Limb (tissue), 2 donors: Measurements from ENCODE around the gene POMGNT2.
"Not testable (repeated sequence)": the region's sequence is repeated elsewhere in the genome, so short reads cannot be mapped to it uniquely, and the experiment has no call there.

Source experiments
- DNase-seq, 2 donors: peaks; one replicate each; pipeline ENCODE4 v3.0.0-alpha.2; 2016; ENCODE audit errors: extremely low spot score in 2 of 2

POMGNT2 gene

DNA sequence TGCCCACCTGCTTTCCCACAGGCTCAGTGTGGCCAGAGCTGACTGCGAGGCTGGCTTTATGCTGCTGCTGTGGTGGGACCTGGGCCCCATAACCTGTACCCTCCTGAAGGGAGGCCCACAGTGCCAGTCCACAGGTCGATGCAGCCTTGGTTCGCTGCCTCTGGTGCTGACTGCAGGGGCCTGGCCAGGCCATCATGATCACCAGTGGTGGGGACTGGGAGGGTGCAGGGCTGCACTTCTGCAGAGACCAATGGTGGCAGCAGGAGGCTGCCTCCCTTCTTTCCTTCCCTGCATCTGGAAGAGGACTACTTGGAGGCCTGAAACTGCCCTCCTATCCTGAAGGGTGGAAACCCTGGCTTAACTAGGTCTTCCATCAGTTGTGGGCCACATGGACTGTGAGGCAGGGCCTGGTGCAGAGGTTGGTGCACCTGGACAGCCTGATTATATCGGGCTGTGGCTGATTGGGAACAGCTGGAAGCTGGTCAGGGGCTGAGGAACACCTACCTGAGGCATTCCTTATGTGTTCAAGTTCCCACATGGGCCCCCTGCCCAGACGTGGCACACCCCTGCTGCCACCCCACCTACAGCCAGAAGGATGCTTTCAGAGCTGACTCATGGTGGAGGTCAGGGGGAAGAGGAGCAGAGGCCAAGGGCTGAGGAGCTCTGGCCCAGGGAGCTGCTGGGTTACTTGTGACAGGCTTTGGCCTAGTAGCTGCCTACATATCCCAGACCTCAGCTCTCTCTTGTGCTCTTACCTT, 29.8 kb downstream of the POMGNT2 start:
- DNase-seq, result no peak

DNA sequence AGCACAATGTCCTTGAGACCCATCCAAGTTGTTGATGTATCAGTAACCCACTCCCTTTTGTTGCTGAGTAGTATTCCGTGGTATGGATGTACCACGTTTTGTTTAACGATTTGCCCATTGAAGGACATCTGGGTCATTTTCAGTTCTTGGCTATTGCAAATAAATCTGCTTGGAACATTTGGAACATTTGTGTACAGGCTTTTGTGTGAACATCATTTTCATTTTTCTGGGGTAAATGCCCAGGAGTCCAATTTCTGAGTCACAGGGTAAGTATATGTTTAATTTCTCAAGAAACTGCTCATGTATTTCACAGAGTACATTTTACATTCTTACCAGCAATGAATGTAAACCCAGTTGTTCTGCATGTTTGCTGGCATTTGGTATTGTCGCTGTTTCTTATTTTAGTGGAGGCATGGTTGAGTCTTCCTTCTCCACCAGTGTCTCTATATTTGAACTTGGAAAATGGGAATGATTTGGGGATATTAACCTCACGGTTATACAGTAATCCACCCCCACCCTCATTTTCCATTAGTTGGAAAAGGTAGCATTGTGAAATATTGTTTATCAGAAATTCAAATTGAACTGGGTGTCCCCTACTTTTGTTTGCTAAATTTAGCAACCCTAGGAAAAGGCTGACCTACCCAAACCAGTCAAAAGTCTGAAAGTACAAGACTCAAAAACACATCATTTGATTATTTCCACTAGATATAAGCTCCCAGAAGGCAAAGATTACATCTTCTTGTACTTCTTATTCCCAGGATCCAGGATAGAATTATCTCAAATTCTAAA, 30.8 kb downstream of the POMGNT2 start:
- DNase-seq, result no peak

DNA sequence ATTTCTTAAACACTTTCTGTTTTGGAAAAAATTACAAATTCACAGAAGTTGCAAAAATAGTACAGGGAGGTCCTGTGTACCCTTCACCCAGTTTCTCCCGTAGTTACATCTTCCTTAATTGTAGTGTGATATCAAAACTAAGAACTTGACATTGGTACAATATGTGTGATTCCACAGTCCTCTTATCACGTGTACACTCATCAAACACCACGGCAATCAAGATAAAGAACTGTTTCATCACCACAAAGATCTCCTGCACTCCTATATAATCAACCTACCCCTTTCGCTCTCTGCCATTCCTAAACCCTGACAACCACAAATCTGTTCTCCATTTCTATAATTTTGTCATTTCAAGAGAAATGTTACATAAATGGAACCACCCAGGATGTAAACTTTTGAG, 31.4 kb downstream of the POMGNT2 start:
- DNase-seq, result no peak

DNA sequence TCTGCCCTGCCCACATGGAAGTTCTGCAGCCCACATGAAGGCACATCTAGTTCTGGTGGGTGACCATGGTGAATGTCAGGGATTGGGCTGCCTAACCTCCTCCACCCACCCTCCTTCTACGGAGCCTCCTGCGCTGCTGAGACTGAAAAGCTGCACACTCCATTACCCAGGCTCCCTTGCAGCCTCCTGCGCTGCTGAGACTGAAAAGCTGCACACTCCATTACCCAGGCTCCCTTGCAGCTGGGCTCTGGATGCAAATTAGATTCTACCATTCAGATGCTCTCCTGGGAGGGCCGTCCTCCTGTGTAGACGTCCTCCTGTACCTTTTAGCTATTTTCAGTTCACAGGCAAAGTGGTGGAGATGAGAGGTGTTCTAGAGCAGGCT, 32.1 kb downstream of the POMGNT2 start:
- DNase-seq, result no peak

DNA sequence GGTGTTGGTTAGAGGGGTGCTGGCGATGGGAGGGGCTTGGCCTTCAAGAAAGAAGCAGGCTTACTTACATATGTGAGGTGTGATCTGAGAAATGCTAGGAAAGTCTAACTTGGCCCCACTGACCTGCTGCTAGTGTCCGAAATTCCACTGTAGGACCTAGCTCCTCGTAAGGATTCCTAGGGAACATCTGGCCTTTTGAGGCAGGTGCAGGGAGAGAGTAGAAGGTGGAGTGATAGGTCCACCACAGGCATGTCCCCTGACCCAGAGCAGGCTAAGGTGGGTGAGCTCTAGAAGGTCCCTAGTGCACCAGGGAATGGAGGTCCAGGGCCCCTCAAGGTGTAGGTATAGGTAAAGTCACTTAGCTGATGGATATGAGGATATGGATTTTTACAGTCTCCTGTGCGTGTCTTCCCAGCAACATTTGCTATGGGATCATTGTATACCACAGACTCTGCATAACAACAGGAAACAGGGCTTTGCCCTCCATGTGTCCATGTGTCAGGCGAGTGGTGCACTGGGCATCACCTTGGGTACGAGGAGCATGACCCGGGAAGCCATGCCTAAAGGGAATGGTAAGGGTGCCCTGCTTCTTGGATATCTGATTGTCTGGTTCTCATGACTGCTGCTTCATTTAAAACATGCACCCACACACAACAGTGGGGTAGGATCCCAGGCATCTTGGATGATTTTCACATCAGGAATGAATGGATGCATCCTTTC, 32.6 kb downstream of the POMGNT2 start:
- no peak for DNase-seq

DNA sequence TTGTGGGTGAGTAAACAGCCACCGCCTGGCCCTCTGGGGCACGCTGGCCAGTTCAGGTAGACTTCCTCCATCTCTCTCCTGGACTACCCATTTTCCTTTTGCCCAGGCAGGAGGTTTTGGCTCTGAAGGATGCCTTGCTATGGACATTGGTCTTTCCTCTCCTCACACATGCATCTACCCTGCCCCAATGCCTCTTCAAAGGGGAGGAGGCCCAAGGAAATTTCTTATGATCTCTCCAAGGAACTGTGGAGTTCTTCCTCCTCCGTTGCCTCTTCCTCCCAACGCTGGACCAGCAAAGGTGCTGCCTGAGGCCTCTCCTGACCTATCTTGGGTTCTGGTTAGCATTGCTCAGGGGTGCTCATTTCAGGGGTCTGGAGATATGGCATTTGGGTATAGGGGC, 33.5 kb downstream of the POMGNT2 start:
- no peak for DNase-seq

DNA sequence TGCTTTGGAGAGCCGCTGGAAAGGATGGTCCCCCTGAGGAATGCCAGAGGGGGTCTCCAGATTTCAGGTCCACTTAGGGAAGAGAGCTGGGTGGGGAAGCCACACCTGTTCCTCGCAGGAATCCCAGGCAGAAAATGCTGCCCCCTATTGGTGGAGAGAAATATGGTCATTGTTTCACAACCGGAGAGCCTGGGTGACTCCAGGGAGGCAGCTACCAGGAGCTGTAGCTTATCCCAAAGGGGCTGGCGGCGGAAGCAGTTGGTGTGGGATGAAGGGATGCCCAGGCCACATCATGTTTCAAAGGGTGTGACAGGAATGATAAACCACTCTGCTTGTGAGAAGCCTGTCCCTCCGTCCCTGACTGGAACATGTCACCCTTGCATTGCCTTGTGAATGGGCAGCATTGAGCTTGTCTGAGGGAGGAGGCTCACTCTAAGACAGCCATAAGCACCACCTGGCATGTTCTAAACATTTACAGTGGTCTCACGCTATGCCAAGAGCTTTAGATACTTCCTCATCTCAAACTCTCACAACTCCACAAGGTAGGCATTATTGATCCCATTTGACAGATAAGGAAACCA, 34.5 kb downstream of the POMGNT2 start:
- DNase-seq, result no peak

DNA sequence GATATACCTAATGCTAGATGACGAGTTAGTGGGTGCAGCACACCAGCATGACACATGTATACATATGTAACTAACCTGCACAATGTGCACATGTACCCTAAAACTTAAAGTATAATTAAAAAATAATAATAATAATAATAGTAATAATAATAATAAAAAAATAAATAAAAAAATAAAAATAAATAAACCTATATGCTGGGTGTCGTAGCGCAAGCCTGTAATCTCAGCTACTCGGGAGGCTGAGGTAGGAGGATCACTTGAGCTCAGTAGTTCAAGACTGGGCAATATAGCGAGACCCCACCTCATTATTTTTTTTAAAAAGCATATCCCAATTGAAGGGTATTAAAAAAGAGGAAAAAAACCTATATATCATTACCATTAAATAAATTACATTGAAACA, 35.2 kb downstream of the POMGNT2 start:
- DNase-seq, result not testable (repeated sequence)

DNA sequence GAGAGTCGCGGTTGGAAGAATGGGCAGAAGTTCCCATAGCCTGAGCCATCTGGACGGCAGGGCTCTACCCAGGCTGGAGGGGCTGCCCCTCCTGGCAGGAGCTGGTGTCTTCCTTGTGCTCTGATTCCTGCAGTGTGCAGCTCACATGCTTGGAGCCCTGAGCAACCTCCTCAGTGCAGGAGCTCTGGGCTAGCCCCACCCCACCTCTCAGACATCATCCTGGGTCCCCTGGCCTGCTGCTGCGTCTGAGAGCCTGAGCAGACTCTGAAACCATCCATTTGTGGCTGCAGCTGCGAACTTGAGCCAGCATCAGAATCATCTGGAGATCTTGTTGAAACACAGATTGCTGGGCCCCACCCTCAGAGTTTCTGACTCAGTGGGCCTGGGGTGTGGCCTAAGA, 42.8 kb downstream of the POMGNT2 start:
- no peak for DNase-seq

DNA sequence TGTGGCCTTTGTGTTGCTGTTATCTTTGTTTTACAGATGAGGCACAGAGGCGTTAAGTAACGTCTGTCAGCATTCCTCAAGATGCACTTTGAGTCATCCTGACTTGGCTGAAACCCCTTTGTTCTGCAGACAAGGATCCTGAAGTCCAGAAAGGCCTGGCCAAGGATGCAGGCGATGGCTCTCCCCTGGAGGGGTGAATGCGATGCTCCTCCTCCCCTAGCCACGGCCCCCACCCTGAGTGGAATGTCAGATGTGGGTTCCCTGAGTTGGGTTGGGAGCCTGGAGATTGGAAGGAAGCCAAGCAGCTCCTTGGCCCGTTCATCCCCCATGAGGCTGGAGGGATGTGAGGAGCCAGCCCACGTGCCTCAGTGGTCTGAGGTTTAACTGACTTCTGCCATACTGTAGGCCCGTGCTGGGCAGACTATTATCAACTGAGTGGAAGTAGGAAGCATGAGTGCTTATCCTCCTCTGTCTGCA, 43.3 kb downstream of the POMGNT2 start:
- no peak for DNase-seq

DNA sequence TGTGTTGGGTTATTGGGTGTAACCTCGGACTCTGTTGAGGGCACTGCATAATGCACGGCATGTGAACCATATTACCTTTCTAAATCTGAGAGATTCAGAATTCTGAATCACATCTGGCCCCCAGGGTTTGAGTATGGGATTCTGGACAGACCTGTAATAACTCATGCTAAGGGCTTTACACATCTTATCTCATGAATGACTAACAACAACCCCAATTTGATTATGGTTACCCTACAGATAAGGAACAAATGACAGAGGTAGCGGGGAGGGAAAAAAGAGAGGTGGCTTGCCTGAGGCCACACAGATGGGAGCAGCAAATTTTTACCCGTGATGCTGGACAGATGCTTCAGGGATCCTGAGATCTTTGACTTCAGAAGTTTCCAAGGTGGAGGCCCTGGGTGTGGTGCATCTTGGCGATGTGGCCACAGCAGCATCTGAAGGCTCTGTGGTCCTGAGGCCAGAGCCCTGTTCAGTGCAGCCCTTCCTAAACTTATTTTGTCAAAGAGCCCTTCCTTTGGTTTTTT, 43.8 kb downstream of the POMGNT2 start:
- DNase-seq, result no peak

DNA sequence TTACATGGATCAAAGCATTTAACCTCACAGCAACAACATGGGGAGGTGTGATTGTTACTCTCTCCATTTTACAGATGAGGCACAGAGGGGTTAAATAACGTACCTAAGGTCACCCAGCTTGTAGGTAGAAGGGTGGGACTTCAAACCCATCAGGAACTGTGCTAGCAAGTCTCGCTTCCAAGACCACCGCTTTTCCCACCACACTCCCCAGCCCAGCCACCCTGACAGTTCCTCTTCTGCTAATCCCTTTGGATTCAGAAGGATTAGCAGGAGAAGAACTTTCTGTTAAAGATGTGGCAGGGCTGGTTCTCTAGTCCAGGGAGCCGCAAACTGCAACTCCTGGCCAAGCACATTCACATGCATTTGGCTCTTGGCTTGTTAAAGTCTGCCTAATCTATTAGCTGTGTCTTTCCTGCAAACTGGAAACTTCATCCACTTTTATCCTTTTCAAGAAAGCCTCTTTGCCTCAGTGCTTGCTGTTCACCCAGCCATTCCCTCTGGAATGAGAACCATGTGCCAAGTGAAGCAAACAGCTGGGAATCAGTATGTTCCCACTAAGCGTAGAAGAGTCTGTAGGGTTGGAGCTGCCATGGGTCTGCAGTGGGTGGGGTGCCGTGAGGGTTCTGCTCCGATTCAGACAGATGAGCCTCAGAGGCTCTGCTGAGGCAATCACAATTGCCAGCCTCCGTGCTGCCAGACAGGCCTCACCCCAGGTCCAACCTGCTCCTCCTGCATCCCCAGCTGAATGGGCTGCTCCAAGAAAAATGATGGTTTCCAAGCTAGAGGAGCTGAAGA, 44.6 kb downstream of the POMGNT2 start:
- DNase-seq, result peak in 1 of 2 donors; percentile 12

DNA sequence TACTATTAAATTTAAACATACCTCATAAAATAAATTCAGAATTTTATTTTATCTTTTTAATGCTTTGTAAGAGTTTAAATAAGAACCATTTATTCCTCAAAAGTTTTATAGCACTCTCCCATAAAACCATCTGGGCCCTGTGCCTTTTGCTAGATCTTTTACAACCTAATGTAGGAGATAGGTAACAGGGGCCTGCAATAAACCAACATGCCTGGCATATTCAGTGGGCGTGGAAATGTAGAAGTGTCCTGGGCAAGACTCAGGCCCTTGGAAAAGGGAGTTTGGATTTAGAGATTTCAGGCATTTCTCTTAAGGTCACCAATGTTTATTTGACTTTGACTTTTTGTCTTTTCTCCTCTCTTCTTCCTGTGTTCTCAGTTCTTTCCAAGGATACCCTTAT, 46.4 kb downstream of the POMGNT2 start:
- no peak for DNase-seq

DNA sequence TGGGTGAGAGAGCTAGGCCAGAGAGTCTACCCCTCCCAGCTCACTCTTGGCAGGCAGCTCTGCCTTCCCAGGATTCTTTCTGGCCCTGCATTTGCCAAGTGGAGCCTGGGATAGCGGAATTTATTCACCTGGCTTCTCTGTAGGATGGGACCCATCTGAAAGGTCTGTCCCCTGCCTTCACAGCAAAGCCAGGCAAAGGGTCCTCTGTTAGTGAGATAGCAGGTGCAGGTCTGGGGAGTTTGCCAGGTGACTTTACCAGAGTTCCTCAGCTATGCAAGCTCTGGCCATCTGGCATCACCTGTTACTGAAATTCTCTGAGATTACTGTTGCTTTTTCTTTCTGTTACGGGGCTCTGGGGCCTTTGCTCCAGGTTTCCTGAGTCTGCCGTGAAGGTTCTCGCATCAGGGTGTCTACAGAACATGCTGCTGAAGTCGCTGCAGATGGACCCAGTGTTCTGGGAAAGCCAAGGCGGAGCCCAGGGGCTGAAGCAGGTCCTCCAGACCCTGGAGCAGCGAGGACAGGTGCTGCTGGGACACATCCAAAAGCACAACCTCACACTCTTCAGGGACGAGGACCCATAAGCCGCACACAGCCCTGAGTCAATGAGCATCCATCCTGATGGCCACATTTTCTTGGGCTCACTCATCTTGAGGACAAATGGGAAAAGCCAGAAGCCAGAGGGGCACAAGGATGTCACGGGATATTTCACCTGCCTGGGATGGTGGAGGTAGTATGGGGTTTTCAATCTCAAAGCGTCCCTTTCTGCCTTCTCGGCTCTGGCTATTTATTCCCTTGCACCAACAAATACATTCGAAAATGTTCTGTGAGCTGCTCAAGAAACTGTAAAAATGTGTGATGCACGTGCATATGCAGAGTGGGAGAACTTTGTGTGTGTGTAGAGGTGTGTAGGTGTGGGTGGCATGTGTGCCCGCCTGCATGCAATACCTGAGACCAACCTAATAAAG, 49.8 kb downstream of the POMGNT2 start:
- DNase-seq, result no peak

DNA sequence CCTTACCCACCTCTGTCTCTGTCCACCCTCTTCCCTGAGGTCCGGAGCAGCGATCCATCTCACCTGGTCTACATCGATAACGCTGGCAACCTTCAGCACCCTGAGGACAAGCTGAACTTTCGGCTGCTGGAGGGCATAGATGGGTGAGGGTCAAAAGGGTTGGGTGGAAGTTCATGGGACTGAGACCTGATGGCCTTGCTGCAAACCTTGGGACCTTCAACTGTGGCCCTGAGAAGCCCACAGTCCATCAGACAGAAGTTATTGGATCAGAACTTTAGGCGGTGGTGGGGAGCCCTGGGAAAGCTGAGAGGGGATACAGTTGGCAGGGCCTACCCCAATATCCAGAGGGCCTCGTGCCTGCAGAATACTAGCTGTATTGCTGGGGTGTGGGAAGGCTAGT, 50.5 kb downstream of the POMGNT2 start:
- DNase-seq, result no peak

DNA sequence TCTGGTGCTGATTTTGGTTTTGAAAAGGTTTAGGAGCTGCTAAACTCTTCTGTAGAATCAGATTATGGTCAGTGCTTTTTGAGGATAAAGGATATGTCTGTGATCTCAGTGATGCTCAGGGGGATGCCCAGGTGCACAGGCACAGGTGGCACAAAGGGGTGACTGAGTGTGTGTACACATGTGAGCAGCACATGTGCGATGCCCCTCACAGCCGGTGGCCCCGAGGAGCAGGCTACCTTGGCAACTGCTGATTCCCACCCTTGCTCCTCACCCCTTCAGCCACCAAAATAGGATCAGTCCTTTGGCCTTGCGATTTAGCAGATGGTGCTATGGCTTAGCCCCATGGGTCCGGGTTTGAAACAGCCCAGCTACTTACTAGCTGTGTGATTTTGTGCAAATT, 51.1 kb downstream of the POMGNT2 start:
- DNase-seq, result no peak

DNA sequence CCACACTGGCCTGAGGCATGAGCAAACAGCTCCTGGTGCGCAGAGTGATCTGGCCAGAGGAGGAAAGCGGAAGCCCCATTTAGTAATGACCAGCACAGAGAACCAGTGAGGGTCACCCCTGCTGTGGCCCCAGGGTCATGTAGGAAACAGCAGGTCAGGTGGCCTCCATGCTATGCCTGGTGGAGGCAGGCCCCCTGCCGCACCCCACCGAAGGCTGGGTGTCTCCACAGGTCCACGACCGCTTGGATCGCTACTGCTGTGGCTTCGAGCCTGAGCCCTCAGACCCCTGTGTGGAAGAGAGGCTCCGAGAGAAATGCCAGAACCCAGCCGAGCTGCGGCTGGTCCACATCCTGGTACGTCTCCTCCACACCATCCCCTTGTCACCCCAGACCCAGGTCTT, 52.6 kb downstream of the POMGNT2 start:
- no peak for DNase-seq

DNA sequence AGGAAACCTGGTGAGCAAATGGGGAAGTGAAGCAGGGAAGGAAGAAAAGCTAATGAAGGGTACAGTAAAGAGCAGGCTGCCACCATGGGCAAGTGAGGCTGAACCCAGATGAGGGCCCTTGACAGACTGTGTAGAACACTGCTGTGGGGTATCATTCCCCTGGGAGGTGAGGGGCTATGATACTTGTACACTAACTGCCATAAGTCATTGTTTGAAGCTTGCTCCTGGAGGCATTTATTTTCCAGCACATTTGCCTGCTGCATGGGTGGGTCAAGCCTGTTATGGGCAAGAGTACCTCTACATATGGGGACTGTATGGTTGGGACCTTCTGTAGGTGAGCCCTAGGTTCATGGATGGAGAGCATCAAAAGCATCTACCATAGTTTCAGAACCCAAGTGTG, 57.4 kb downstream of the POMGNT2 start:
- no peak for DNase-seq

DNA sequence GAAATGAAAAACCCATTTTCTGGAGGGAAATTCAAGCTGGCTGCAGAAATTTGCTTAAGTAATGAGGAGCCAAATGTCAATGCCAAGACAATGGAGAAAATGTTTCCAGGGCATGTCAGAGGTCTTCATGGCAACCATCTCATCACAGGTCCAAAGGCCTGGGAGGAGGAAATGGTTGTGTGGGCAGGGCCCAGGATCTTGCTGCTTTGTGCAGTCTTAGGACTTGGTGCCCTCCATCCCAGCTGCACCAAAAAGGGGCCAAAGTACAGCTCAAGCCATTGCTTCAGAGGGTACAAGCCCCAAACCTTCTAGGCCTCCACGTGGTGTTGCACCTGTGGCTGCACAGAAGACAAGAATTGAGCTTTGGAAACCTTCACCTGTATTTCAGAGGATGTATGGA, 59.3 kb downstream of the POMGNT2 start:
- no peak for DNase-seq

DNA sequence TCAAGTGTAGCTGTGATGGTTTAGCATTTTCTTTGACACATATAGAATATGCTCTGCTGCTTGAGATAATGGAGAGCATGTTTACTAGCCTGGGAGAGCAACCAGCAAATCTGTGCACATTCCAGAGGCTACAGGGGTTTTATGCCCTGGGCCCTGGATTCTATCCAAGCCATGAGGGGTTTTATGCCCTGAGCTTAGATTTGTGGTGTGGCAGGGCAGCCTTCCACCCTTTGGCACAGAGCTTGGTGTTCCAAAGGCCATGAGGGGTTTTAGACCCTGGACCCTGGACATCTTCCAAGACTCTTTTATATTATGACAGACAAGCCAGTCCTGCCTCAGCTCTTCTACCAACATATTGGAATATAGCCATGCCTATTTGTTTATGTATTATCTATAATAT, 60.8 kb downstream of the POMGNT2 start:
- not testable (repeated sequence) for DNase-seq
